Activated CD8-positive, alpha-beta memory T cell treated with anti-CD3 and anti-CD28 coated beads, Interleukin-2, amount 50 U/mL, for 24 hours (primary cell): ENCODE measurements around the gene NTF4.
"Not testable (repeated sequence)": the region's sequence is repeated elsewhere in the genome, so short reads cannot be mapped to it uniquely, and the experiment has no call there.

Experiments
- DNase-seq: peaks from one replicate; pipeline ENCODE4 v3.0.0-alpha.2; 2020; ENCODE audit errors: extremely low read depth

The NTF4 gene

GRCh38 chr19:49056902-49057596, 7.6 kb downstream of the NTF4 start:
- not testable (repeated sequence) for DNase-seq

- no peak for DNase-seq
Measured at GRCh38 chr19:49056101-49056901, 8.3 kb downstream of the NTF4 start.

GRCh38 chr19:49050376-49051033, 14.1 kb downstream of the NTF4 start:
- not testable (repeated sequence) for DNase-seq

- not testable (repeated sequence) for DNase-seq
Measured at GRCh38 chr19:49049834-49050233, 14.8 kb downstream of the NTF4 start.

- not testable (repeated sequence) for DNase-seq
Measured at GRCh38 chr19:49049011-49049410, 15.6 kb downstream of the NTF4 start, which contains the start of gene CGB8. Gene CGB8, minus strand, starts transcription at chr19:49049111. Its CDS starts 372 bp downstream, at chr19:49048739.

- DNase-seq, result not testable (repeated sequence)
Measured at GRCh38 chr19:49043548-49043947, 21.1 kb downstream of the NTF4 start, which contains the start of gene CGB5. Gene CGB5, plus strand, starts transcription at chr19:49043848. Its CDS starts 362 bp downstream, at chr19:49044210.

- DNase-seq, result not testable (repeated sequence)
Measured at GRCh38 chr19:49042666-49043065, 22.0 kb downstream of the NTF4 start.

GRCh38 chr19:49042177-49042576, 22.4 kb downstream of the NTF4 start:
- no peak for DNase-seq

GRCh38 chr19:49039736-49040135, 24.9 kb downstream of the NTF4 start:
- not testable (repeated sequence) for DNase-seq

GRCh38 chr19:49038557-49039276, 25.9 kb downstream of the NTF4 start:
- not testable (repeated sequence) for DNase-seq

- DNase-seq, result not testable (repeated sequence)
Measured at GRCh38 chr19:49038111-49038510, 26.5 kb downstream of the NTF4 start.

GRCh38 chr19:49036815-49037214, 27.8 kb downstream of the NTF4 start, which contains the start of gene CGB1:
Gene CGB1, minus strand, starts transcription at chr19:49036895. Its CDS starts 184 bp downstream, at chr19:49036711.
- DNase-seq, result not testable (repeated sequence)

GRCh38 chr19:49031642-49032301, 32.8 kb downstream of the NTF4 start, which contains the start of gene CGB2:
Gene CGB2, plus strand, starts transcription at chr19:49031890. Its CDS starts 206 bp downstream, at chr19:49032096.
- DNase-seq, result not testable (repeated sequence)

- DNase-seq, result not testable (repeated sequence)
Measured at GRCh38 chr19:49030323-49030722, 34.3 kb downstream of the NTF4 start.

- DNase-seq, result not testable (repeated sequence)
Measured at GRCh38 chr19:49029749-49030148, 34.9 kb downstream of the NTF4 start.

GRCh38 chr19:49028686-49029085, 35.9 kb downstream of the NTF4 start:
- DNase-seq, result not testable (repeated sequence)

GRCh38 chr19:49025599-49025998, 39.0 kb downstream of the NTF4 start:
- DNase-seq, result not testable (repeated sequence)

GRCh38 chr19:49025088-49025487, 39.5 kb downstream of the NTF4 start:
- not testable (repeated sequence) for DNase-seq

GRCh38 chr19:49024233-49024632, 40.4 kb downstream of the NTF4 start, which contains the start of gene CGB3:
Gene CGB3, minus strand, starts transcription at chr19:49024333. Its CDS starts 362 bp downstream, at chr19:49023971.
- DNase-seq, result not testable (repeated sequence)

GRCh38 chr19:49022116-49022515, 42.5 kb downstream of the NTF4 start:
- no peak for DNase-seq
